Measurements from ENCODE around the gene CSAG2.
"Not testable (repeated sequence)": the region's sequence is repeated elsewhere in the genome, so short reads cannot be mapped to it uniquely, and the experiment has no call there.

The CSAG2 gene, protein sequence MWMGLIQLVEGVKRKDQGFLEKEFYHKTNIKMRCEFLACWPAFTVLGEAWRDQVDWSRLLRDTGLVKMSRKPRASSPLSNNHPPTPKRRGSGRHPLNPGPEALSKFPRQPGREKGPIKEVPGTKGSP

DNA sequence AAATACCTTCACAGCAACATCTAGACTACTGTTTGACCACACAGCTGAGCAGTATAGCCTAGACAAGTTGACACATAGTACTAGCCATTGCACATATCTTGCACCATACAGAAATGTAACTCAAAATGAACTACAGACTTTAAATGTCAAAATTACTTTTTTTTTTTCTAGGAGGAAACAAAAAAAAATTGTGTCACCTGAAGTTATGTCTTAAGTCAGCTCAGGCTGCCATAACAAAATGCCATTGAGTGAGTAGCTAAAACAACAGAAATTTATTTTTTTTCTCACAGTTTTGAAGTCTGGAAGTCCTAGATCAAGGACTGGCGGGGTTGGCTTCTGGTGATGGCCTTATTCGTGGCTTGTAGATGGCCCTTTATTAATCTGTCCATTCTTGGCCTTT, at the start of gene CSAG2:
CSAG2 (minus strand) TSS at position 101 of the 400 bp plus-strand sequence. CDS start 161 bp downstream, outside the sequence.
- DNase-seq, result not testable (repeated sequence)

DNA sequence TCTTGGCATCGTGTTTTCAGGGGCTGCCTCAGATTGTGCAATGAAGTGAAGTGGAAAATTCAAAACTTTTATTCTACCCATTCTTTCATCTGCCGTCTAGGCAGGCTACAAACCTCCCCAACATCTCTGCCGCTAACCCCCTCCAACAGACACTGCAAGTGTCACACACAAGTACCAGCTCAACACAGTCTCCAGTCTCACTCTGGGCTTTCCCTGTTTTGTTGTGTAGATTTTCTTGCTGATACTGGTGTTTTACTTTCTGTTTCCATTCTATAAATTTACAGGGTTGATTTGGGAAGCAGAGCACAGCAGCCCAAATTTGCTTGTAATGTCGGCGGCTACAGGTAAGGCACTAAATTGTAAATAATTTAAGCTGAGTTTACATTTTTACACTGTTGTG, 45.8 kb upstream of the CSAG2 start:
- not testable (repeated sequence) for DNase-seq

DNA sequence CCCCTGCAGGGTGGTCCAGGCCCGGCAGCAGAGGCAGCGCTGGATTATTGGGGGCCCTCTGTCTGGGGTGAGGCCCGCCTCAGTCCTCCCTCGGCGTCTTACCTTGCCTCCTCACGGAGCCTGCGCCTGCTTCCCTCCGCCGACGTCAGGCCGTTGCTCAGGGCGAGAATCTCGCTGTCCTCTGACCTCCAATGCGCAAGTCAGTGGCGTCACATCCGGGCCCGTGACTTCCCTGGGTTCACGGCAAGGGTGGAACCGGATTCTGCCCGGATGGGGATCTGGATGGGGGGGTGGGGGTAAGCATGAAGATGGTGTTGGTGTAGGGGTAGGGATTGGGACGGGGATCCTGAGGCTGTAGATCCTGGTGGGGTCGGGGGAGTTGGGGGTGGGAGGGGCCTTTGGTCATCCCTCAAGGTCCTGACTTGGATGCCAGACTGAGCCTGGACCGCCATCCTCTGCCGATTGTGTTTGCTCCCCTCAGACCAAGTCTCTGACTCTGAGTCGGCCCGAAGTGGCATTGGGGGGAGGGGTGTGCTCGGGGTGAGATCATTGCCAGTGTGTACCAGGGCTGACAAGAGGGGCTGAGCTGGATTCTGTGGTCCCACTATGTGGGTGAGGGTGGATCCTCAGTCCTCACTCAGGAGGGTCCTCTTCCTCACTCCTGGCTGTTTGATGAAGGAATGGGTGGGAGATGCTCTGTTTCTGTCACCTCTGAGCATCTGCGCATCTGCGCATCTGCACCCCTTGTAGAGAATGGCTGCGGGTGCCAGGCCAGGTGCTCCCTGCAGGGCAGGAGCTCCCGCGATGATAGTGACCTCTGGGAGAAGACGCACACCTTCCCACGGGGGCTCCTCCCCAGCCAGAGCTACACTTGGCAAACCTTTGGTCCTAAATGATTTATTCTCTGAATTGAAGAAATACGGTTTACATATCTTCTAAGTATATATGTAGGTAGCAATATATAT, 44.9 kb upstream of the CSAG2 start, which contains the start of gene MAGEA2:
MAGEA2 (minus strand) TSS at position 157 of the 965 bp plus-strand sequence. CDS start 2,479 bp downstream, outside the sequence.
- not testable (repeated sequence) for DNase-seq

DNA sequence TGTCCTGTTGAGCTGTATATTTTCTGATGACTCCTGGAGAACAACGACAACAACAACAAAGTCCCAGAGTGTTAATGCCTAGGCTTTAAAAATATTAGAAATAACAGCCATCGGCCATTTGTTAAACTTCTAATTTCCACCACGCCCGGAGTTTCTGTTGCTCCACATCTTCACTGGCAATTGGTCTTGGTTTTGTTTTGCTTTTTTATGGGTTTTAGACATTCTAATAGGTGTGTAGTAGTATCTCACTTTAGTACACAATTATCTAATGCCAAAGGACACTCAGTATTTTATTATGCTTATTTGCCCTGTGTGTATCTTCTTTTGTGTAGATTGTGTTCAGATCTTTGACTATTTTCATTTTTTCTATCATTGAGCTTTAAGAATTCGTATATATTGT, 29.5 kb upstream of the CSAG2 start:
- no peak for DNase-seq

DNA sequence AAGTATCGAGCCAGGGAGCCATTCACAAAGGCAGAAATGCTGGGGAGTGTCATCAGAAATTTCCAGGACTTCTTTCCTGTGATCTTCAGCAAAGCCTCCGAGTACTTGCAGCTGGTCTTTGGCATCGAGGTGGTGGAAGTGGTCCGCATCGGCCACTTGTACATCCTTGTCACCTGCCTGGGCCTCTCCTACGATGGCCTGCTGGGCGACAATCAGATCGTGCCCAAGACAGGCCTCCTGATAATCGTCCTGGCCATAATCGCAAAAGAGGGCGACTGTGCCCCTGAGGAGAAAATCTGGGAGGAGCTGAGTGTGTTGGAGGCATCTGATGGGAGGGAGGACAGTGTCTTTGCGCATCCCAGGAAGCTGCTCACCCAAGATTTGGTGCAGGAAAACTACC, 27.5 kb upstream of the CSAG2 start:
- not testable (repeated sequence) for DNase-seq

DNA sequence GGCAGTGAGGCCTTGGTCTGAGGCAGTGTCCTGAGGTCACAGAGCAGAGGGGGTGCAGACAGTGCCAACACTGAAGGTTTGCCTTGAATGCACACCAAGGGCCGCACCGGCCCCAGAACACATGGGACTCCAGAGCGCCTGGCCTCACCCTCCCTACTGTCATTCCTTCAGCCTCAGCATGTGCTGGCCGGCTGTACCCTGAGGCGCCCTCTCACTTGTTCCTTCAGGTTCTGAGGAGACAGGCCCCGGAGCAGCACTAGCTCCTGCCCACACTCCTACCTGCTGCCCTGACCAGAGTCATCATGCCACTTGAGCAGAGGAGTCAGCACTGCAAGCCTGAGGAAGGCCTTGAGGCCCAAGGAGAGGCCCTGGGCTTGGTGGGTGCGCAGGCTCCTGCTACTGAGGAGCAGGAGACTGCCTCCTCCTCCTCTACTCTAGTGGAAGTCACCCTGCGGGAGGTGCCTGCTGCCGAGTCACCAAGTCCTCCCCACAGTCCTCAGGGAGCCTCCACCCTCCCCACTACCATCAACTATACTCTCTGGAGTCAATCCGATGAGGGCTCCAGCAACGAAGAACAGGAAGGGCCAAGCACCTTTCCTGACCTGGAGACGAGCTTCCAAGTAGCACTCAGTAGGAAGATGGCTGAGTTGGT, 26.9 kb upstream of the CSAG2 start:
- DNase-seq, result no peak

DNA sequence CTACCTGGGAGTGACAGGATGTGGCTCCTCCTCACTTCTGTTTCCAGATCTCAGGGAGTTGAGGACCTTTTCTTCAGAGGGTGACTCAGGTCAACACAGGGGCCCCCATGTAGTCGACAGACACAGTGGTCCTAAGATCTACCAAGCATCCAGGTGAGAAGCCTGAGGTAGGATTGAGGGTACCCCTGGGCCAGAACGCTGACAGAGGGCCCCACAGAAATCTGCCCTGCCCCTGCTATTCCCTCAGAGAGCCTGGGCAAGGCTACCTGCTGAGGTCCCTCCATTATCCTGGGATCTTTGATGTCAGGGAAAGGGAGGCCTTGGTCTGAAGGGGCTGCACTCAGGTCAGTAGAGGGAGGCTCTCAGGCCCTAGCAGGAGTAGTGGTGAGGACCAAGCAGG, 26.0 kb upstream of the CSAG2 start:
- no peak for DNase-seq

DNA sequence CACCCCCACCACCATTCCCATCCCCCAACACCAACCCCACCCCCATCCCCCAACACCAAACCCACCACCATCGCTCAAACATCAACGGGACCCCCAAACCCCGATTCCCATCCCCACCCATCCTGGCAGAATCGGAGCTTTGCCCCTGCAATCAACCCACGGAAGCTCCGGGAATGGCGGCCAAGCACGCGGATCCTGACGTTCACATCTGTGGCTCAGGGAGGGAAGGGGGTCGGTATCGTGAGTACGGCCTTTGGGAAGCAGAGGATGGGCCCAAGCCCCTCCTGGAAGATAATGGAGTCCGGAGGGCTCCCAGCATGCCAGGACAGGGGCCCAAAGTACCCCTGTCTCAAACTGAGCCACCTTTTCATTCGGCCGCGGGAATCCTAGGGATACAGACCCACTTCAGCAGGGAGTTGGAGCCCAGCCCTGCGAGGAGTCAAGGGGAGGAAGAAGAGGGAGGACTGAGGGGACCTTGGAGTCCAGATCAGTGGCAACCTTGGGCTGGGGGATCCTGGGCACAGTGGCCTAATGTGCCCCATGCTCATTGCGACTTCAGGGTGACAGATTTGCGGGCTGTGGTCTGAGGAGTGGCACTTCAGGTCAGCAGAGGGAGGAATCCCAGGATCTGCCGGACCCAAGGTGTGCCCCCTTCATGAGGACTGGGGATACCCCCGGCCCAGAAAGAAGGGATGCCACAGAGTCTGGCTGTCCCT, 25.2 kb upstream of the CSAG2 start:
- DNase-seq, result not testable (repeated sequence)

DNA sequence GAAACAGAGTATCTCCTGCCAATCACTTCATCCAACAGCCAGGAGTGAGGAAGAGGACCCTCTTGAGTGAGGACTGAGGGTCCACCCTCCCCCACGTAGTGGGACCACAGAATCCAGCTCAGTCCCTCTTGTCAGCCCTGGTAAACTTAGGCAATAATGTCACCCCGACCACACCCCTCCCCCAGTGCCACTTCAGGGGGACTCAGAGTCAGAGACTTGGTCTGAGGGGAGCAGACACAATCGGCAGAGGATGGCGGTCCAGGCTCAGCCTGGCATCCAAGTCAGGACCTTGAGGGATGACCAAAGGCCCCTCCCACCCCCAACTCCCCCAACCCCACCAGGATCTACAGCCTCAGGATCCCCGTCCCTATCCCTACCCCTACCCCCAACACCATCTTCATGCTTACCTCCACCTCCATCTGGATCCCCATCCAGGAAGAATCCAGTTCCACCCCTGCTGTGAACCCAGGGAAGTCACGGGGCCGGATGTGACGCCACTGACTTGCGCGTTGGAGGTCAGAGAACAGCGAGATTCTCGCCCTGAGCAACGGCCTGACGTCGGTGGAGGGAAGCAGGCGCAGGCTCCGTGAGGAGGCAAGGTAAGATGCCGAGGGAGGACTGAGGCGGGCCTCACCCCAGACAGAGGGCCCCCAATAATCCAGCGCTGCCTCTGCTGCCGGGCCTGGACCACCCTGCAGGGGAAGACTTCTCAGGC, 24.3 kb upstream of the CSAG2 start, which contains the start of the genes CSAG1 and MAGEA12:
CSAG1 (minus strand) TSS at position 461 of the 715 bp plus-strand sequence. CDS start 1,261 bp downstream, outside the sequence.
MAGEA12 (plus strand) TSS at position 497 of the 715 bp plus-strand sequence. CDS start 2,405 bp downstream, outside the sequence.
- DNase-seq, result no peak

DNA sequence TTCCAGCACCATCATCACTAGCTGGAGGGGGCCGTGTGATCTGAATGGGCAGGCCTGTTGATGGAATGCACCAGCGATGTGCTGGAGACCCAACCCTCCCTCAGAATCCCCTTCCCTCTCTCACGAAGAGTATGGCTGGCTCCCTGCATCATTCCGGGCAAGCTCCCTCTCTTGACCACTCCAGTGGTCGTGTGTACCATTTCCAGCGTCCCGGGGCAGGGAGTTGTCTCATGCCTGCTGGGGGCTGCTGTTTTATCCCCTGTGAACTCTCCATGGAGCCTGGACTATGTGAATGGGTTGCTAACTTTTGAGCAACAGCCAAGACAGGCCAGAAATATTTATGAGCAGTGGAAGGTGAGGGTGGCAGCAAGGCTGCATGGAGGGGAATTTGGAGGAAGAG, 16.3 kb upstream of the CSAG2 start:
- DNase-seq, result no peak

DNA sequence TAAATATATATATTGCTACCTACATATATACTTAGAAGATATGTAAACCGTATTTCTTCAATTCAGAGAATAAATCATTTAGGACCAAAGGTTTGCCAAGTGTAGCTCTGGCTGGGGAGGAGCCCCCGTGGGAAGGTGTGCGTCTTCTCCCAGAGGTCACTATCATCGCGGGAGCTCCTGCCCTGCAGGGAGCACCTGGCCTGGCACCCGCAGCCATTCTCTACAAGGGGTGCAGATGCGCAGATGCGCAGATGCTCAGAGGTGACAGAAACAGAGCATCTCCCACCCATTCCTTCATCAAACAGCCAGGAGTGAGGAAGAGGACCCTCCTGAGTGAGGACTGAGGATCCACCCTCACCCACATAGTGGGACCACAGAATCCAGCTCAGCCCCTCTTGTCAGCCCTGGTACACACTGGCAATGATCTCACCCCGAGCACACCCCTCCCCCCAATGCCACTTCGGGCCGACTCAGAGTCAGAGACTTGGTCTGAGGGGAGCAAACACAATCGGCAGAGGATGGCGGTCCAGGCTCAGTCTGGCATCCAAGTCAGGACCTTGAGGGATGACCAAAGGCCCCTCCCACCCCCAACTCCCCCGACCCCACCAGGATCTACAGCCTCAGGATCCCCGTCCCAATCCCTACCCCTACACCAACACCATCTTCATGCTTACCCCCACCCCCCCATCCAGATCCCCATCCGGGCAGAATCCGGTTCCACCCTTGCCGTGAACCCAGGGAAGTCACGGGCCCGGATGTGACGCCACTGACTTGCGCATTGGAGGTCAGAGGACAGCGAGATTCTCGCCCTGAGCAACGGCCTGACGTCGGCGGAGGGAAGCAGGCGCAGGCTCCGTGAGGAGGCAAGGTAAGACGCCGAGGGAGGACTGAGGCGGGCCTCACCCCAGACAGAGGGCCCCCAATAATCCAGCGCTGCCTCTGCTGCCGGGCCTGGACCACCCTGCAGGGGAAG, 5.0 kb upstream of the CSAG2 start, which contains the start of gene MAGEA2B:
MAGEA2B (plus strand) TSS at position 814 of the 973 bp plus-strand sequence. CDS start 2,479 bp downstream, outside the sequence.
- DNase-seq, result not testable (repeated sequence)

DNA sequence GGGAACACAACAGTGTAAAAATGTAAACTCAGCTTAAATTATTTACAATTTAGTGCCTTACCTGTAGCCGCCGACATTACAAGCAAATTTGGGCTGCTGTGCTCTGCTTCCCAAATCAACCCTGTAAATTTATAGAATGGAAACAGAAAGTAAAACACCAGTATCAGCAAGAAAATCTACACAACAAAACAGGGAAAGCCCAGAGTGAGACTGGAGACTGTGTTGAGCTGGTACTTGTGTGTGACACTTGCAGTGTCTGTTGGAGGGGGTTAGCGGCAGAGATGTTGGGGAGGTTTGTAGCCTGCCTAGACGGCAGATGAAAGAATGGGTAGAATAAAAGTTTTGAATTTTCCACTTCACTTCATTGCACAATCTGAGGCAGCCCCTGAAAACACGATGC, 4.1 kb upstream of the CSAG2 start:
- DNase-seq, result not testable (repeated sequence)

DNA sequence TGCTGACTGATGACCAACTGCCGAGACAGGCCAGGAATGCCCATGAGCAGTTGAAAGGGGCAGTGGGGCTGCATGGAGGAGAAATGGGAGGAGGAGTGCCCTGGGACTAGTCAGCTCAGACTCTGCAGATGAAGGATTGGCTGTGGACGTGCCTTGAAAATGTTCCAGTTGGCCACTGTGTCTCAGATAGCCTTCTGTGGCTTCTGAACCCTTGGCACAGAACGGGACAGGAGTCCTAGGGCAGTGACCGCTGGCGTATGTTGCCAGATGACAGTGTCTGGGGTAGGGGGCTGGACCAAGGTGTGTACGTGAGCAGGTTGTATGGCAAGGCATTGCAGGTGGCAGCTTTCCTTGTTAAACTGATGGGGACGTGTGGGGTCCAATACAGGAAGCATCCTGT, 2.6 kb downstream of the CSAG2 start:
- DNase-seq, result not testable (repeated sequence)

DNA sequence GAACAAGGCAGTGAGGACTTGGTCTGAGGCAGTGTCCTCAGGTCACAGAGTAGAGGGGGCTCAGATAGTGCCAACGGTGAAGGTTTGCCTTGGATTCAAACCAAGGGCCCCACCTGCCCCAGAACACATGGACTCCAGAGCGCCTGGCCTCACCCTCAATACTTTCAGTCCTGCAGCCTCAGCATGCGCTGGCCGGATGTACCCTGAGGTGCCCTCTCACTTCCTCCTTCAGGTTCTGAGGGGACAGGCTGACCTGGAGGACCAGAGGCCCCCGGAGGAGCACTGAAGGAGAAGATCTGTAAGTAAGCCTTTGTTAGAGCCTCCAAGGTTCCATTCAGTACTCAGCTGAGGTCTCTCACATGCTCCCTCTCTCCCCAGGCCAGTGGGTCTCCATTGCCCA, 8.7 kb downstream of the CSAG2 start:
- not testable (repeated sequence) for DNase-seq

DNA sequence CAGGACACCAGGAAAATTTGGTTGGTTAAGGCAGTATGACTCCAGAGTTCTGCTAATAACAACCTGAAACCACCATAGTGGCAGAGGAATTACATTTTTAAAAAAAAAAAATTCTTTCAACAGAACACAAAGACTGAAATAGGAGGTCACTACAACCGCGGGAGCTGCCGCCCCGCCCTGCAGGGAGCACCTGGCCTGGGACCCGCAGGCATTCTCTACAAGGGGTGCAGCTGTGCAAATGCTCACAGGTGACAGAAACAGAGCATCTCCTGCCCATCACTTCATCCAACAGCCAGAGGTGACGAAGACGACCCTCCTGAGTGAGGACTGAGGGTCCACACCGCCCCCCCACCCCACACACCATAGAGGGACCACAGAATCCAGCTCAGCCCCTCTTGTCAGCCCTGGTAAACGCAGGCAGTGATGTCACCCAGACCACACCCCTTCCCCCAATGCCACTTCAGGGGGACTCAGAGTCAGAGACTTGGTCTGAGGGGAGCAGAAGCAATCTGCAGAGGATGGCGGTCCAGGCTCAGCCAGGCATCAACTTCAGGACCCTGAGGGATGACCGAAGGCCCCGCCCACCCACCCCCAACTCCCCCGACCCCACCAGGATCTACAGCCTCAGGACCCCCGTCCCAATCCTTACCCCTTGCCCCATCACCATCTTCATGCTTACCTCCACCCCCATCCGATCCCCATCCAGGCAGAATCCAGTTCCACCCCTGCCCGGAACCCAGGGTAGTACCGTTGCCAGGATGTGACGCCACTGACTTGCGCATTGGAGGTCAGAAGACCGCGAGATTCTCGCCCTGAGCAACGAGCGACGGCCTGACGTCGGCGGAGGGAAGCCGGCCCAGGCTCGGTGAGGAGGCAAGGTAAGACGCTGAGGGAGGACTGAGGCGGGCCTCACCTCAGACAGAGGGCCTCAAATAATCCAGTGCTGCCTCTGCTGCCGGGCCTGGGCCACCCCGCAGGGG, 10.8 kb downstream of the CSAG2 start, which contains the start of gene MAGEA3:
MAGEA3 (plus strand) TSS at position 843 of the 980 bp plus-strand sequence. CDS start 2,039 bp downstream, outside the sequence.
- not testable (repeated sequence) for DNase-seq

DNA sequence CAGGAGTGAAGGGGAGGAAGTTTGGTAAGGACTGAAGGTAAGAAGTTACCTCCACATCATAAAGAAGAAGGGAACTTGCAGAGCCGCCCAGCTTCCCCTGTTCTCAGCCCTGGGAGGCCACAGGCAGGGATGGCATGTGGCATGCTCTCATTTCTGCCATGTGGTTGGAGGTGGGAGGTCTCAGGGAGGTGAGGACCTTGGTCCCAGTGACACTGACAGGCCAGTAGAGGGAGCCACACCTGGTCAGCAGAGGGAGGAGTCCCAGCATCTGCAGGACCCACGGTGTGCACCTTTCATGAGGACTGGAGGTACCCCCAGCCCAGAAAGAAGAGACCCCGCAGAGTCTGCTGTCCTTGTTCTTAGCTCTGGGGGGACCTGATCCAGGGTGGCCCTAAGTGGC, 28.1 kb downstream of the CSAG2 start:
- not testable (repeated sequence) for DNase-seq

DNA sequence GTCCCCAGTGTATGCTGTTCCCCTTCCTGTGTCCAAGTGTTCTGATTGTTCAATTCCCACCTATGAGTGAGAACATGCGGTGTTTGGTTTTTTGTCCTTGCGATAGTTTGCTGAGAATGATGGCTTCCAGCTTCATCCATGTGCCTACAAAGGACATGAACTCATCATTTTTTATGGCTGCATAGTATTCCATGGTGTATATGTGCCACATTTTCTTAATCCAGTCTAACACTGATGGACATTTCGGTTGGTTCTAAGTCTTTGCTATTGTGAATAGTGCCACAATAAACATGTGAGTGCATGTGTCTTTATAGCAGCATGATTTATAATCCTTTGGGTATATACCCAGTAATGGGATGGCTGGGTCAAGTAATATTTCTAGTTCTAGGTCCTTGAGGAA, 34.4 kb downstream of the CSAG2 start:
- DNase-seq, result not testable (repeated sequence)

DNA sequence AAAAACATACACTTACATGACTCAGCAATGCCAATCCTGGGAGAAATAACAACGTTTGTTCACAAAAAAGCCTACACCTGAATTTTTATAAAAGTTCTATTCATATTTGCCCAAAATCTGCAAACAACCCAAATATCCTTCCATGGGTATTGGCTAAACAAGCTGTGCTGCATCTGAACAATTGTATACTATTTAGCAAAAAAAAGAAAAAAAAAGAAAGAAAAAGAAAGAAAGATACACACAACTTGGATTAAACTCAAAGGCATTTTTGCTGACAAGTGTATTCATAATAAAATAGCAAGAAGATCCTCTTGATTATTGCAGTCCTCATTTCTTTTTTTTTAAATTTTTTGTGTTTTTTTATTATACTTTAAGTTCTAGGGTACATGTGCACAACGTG, 34.9 kb downstream of the CSAG2 start:
- no peak for DNase-seq

DNA sequence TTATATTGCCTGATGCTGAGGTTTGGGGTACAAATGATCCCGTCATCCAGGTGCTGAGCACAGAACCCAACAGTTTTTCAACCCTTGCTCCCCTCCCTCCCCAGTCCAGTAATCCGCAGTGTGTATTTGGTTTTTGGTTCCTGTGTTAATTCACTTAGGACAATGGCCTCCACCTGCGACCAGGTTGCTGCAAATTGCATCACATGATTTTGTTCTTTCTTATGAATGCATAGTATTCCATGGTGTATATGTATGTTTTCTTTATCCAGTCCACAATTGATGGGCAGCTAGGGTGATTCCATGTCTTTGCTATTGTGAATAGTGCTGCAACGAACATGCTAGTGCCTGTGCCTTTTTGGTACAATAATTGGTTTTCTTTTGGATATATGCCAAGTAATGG, 46.0 kb downstream of the CSAG2 start:
- DNase-seq, result no peak
